Transverse colon (tissue), 4 donors: Measurements from ENCODE around the gene STK39. TPM values are rescaled to one million over a fixed set of nuclear protein-coding genes. Genes with fewer than 3 reads are reported as not detected.

ENCODE experiments used
- DNase-seq: peaks from one replicate; pipeline ENCODE4 v3.0.0-alpha.2; 2019
- H3K27ac ChIP-seq, 4 donors: fragments of 200-600 bp; sonication (generic); 2 replicates each; pipeline ENCODE4 v1.5.1; 2016 to 2018; ENCODE audit warnings: inconsistent platforms in 4 of 4
- H3K27me3 ChIP-seq: fragments of 200-600 bp; sonication (generic); 2 replicates; pipeline ENCODE4 v1.5.1; 2017; ENCODE audit warnings: inconsistent platforms
- H3K36me3 ChIP-seq, 4 donors: fragments of 200-600 bp; sonication (generic); 2 replicates each; pipeline ENCODE4 v1.5.1; 2017 to 2019; ENCODE audit warnings: inconsistent platforms in 4 of 4
- H3K4me1 ChIP-seq, 4 donors: fragments of 200-600 bp; sonication (generic); 2 replicates each; pipeline ENCODE4 v1.5.1; 2017 to 2020; ENCODE audit warnings: inconsistent platforms in 4 of 4
- H3K4me3 ChIP-seq, 4 donors: fragments of 200-600 bp; sonication (generic); 1 replicate in 1 of 4; 2 replicates in 3 of 4; pipeline versions ENCODE4 v1.5.1 to v1.6.1; 2017 to 2019; ENCODE audit warnings: inconsistent platforms in 4 of 4
- H3K9me3 ChIP-seq, 2 donors: fragments of 200-600 bp; sonication (generic); 2 replicates each; pipeline ENCODE4 v1.5.1; 2017 to 2019; ENCODE audit warnings: inconsistent platforms in 2 of 2
- EP300 ChIP-seq: sonication (generic); formaldehyde crosslinking; IDR thresholded peaks from one replicate; pipeline ENCODE4 v1.6.1; 2017; ENCODE audit warnings: antibody characterized with exemption, low read depth
- POLR2A ChIP-seq: fragments of 450-650 bp; IDR thresholded peaks from one replicate; pipeline ENCODE4 v1.6.1; 2016; ENCODE audit warnings: antibody characterized with exemption, mild to moderate bottlenecking, moderate library complexity
- POLR2AphosphoS5 ChIP-seq, 3 donors: sonication (generic); formaldehyde crosslinking; IDR thresholded peaks; one replicate each; pipeline ENCODE4 v1.6.1; 2016; ENCODE audit warnings: antibody characterized with exemption in 3 of 3
- WGBS, 2 donors: methylation state at CpG; one replicate each; pipeline ENCODE4 v1.1.5; 2018; ENCODE audit warnings: low coverage in 1 of 2; 5-methylcytosine and 5-hydroxymethylcytosine counted together
- in situ Hi-C, 4 donors: fragments of 200-750 bp; cut with MboI; loops; one replicate each; pipeline versions ENCODE4 v1.15.0 to v1.15.1; 2017; ENCODE audit warnings: low sequenced_read_pairs in 3 of 4, low pct_ligation_motif_present in 1 of 4, low pct_unique_long_range_greater_than_20kb in 1 of 4
- intact Hi-C: fragments of 100-400 bp; cut with DNase I; formaldehyde crosslinking; loops from one replicate; pipeline ENCODE4 v1.15.1; 2023; ENCODE audit warnings: low total_unique reads
- total RNA-seq, 4 donors: library from RNA; depleted of rRNA; stranded (reverse); fragments of >200 nt; gene quantifications; one replicate each; pipeline ENCODE4 v1.1.0, GENCODE V29; 2016
- TF ChIP-seq, protein P1 (sequence below), 5 experiments: fragments of 200-600 bp in 3 of 5; fragments of 450-650 bp in 2 of 5; sonication (generic) in 3 of 5; IDR thresholded peaks; 1 replicate in 2 of 5; 2 replicates in 3 of 5; pipeline ENCODE4 v1.5.1; 2016 to 2017; ENCODE audit warnings: antibody characterized with exemption in 5 of 5, inconsistent platforms in 3 of 5, mild to moderate bottlenecking in 2 of 5, moderate library complexity in 1 of 5

Gene STK39
- total RNA-seq, 4 donors from 2014 or later: 30.6 to 46.1 (median 36.7) TPM

DNA sequence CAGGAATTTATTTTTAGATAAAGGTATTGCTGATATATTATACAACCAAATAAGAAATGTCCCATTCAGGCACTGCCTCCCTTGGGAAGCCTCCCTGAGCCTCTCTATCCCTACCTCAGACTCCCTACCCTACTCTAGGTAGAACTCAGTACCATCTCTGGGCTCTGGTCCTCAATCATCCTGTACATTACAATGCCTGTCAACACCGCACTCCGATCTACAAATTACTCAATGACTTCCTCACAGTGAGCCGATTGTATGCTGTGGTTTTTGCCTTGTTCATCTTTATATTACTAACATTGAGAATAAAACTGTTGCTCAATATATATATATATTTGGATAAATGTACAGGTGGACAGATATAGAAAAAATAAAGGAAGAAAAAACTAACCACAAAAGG, 207.5 kb downstream of the STK39 start:
- TF ChIP-seq EP300 (no peak), POLR2A (no peak), POLR2AphosphoS5 (IDR thresholded peaks at IDR 0.05) (no peak)
- TF ChIP-seq, protein P1, sequence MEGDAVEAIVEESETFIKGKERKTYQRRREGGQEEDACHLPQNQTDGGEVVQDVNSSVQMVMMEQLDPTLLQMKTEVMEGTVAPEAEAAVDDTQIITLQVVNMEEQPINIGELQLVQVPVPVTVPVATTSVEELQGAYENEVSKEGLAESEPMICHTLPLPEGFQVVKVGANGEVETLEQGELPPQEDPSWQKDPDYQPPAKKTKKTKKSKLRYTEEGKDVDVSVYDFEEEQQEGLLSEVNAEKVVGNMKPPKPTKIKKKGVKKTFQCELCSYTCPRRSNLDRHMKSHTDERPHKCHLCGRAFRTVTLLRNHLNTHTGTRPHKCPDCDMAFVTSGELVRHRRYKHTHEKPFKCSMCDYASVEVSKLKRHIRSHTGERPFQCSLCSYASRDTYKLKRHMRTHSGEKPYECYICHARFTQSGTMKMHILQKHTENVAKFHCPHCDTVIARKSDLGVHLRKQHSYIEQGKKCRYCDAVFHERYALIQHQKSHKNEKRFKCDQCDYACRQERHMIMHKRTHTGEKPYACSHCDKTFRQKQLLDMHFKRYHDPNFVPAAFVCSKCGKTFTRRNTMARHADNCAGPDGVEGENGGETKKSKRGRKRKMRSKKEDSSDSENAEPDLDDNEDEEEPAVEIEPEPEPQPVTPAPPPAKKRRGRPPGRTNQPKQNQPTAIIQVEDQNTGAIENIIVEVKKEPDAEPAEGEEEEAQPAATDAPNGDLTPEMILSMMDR (IDR thresholded peaks at IDR 0.05): no peak
- H3K4me1 ChIP-seq: no peaks in the 10 kb centered on the region
- no peak overlapping the region for H3K27ac ChIP-seq
- intact Hi-C loops: no loop called here
- no peak for DNase-seq
- no peaks in the 10 kb centered on the region for H3K36me3 ChIP-seq
- WGBS, 2 donors: 74 to 77% methylated on average over 3 of the region's 3 CpGs
- no peak overlapping the region for H3K4me3 ChIP-seq
- in situ Hi-C loops: no loop called here
- no peaks in the 10 kb centered on the region for H3K9me3 ChIP-seq
- no peaks in the 10 kb centered on the region for H3K27me3 ChIP-seq

DNA sequence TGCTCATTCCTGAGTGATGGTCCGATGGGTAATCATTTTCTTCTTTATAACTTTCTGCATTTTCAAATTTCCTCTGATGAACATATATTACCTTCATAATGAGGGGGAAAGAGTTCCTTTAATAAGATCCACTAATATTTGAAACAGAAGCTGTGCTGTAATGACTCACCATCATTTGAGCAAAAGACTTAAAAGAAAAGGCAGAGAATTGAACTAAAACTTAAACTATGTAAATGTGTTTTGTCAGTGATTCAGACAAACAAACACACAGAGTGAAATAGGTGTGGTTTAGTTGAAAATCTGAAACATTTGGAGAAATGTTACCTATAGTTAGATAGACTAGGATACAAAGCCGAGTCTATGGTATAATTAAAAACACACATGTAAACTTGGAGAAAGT, 209.6 kb downstream of the STK39 start:
- Histone ChIP-seq H3K27me3 (no peaks in the 10 kb centered on the region), H3K27ac (no peak overlapping the region), H3K4me1 (no peaks in the 10 kb centered on the region), H3K9me3 (no peaks in the 10 kb centered on the region), H3K4me3 (no peak overlapping the region), H3K36me3 (no peaks in the 10 kb centered on the region)
- in situ Hi-C loops (no loop called here), intact Hi-C loops (no loop called here)
- 84 to 95% methylated on average over 2 of the region's 2 CpGs for WGBS, 2 donors
- DNase-seq: no peak
- TF ChIP-seq POLR2AphosphoS5 (IDR thresholded peaks at IDR 0.05) (no peak), EP300 (no peak), POLR2A (no peak)
- TF ChIP-seq, protein P1 (IDR thresholded peaks at IDR 0.05): no peak

DNA sequence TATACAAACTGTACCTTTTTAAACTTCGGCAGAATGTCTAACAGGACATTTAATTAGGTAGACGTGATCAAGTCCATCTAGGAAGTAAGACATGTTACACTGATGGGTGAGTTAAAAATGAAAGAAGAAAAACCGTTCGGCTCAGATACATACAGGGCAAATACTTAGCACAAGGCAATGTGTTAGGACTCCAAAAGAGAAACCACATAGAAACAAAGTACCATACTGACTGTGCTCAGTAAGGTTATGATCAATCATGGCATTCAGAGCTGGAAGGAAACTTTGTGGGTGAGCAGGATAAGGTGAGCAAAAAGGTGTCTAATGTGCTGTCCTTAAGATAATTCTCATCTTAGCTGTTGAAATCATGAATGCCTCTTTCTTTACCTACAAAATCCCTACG, 211.9 kb downstream of the STK39 start:
- WGBS, 2 donors: 80 to 85% methylated on average over 5 of the region's 5 CpGs
- no peak for DNase-seq
- Histone ChIP-seq H3K9me3 (no peaks in the 10 kb centered on the region), H3K27me3 (no peaks in the 10 kb centered on the region), H3K4me1 (no peaks in the 10 kb centered on the region), H3K4me3 (no peak overlapping the region), H3K36me3 (no peaks in the 10 kb centered on the region), H3K27ac (no peak overlapping the region)
- intact Hi-C loops: no loop called here
- TF ChIP-seq, protein P1 (IDR thresholded peaks at IDR 0.05): no peak
- TF ChIP-seq POLR2AphosphoS5 (IDR thresholded peaks at IDR 0.05): no peak
- TF ChIP-seq POLR2A: no peak
- no peak for TF ChIP-seq EP300
- in situ Hi-C loops: no loop called here

DNA sequence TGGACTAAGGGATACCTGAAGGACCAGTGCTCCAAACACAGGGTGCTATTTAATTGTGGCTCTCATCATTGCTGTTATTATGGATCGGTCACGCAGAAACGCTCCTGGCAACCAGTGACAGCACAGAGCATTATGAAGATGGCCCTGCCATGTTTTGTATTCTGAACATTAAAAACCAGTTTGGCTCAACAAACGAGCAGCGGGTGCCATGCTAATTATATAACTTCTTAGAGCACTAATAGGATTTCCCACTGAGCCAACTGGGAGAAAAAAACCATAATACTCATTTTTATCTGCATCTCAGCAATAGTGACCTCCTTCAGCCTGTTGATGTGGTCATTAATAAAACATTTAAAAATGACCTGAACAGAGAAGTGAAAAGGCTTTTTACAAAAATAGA, 212.8 kb downstream of the STK39 start:
- 98% methylated on average over 5 of the region's 5 CpGs; no CpG with 5 or more reads in 1 of the 2 donors for WGBS, 2 donors
- H3K4me3 ChIP-seq: no peak overlapping the region
- no peaks in the 10 kb centered on the region for H3K36me3 ChIP-seq
- TF ChIP-seq POLR2A (no peak), EP300 (no peak), POLR2AphosphoS5 (IDR thresholded peaks at IDR 0.05) (no peak)
- TF ChIP-seq, protein P1 (IDR thresholded peaks at IDR 0.05): no peak
- no peaks in the 10 kb centered on the region for H3K27me3 ChIP-seq
- H3K27ac ChIP-seq: no peak overlapping the region
- intact Hi-C loops (no loop called here), in situ Hi-C loops (no loop called here)
- no peaks in the 10 kb centered on the region for H3K4me1 ChIP-seq
- no peak for DNase-seq
- no peaks in the 10 kb centered on the region for H3K9me3 ChIP-seq
